ENCODE data around the gene RIPOR1.
"Not testable (repeated sequence)": the region's sequence is repeated elsewhere in the genome, so short reads cannot be mapped to it uniquely, and the experiment has no call there.

Gene RIPOR1

DNA sequence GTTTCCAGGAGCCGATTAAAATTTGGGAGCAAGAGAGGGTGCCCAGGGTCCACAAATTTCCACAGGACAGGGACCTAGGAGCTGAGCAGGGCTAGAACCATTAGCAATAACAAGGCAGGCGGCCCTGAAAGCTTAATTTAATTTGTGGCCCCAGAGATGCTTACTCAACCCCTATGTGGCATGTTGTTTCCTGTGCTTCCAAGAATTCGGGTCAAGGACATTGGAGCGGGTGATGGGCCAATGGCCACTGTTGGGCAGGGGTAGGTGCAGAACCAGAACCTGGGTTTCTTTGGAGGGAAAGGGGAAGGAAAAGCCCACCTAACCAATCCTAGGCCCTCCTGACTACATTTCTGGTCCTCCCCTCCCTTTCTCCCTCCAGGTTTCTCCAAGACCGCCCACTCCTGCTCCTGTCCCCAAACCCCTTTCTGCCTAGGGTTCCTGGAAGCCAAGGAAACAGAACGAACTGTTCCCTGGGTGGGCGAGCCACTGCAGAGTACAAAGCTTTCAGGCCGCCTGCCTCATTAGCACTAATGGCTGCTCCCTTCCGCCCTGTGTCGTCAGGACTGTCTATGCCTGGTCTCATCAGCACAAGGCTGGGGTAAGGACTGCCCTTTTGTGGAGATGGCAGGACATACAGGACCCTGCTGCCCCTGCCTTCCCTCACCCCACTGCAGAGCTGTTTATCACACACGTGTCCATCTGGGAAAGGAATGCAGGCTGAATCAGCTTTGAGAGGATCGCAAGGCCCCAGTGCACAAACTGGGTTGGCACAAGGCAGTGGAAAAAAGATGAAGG lies 44.7 kb upstream of the RIPOR1 start:
- Histone ChIP-seq H3K4me3 (replicated peaks; ENCODE audit: low read depth, low read length) (no peak overlapping the region), H3K27me3 (replicated peaks; ENCODE audit: control insufficient read depth, insufficient read depth, low read length) (no peaks in the 10 kb centered on the region), H3K36me3 (ENCODE audit: control insufficient read depth, insufficient read depth, low read length) (peaks cover 10% of the 10 kb centered on the region)
- DNase-seq (ENCODE audit: extremely low read depth, insufficient read length), result no peak
- TF ChIP-seq, protein P1, sequence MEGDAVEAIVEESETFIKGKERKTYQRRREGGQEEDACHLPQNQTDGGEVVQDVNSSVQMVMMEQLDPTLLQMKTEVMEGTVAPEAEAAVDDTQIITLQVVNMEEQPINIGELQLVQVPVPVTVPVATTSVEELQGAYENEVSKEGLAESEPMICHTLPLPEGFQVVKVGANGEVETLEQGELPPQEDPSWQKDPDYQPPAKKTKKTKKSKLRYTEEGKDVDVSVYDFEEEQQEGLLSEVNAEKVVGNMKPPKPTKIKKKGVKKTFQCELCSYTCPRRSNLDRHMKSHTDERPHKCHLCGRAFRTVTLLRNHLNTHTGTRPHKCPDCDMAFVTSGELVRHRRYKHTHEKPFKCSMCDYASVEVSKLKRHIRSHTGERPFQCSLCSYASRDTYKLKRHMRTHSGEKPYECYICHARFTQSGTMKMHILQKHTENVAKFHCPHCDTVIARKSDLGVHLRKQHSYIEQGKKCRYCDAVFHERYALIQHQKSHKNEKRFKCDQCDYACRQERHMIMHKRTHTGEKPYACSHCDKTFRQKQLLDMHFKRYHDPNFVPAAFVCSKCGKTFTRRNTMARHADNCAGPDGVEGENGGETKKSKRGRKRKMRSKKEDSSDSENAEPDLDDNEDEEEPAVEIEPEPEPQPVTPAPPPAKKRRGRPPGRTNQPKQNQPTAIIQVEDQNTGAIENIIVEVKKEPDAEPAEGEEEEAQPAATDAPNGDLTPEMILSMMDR (IDR thresholded peaks at IDR 0.05; ENCODE audit: insufficient read depth, low read length, poor library complexity, severe bottlenecking), result no peak

DNA sequence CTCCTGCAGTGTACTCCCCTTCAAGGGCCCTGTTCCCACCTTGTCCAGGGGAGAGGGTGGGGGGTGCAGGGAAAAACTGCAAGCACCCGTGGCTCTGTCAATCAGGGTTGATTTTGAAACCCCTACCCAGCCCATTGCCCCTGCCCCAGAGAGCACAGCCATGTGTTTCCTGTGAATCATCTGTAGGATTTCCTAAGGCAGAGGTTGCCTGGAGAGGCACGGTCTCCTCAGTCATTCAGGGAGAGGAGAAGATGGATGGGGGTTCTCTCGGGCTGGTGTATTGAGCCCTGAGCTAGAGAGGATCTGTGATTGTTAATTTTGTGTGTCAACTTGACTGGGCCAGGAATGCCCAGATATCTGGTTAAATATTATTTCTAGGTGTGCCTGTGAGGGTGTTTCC lies 41.8 kb upstream of the RIPOR1 start:
- TF ChIP-seq, protein P1 (IDR thresholded peaks at IDR 0.05; ENCODE audit: insufficient read depth, low read length, poor library complexity, severe bottlenecking), result no peak
- Histone ChIP-seq H3K27me3 (replicated peaks; ENCODE audit: control insufficient read depth, insufficient read depth, low read length) (no peaks in the 10 kb centered on the region), H3K36me3 (ENCODE audit: control insufficient read depth, insufficient read depth, low read length) (peaks cover 10% of the 10 kb centered on the region), H3K4me3 (replicated peaks; ENCODE audit: low read depth, low read length) (no peak overlapping the region)
- DNase-seq (ENCODE audit: extremely low read depth, insufficient read length), result no peak

DNA sequence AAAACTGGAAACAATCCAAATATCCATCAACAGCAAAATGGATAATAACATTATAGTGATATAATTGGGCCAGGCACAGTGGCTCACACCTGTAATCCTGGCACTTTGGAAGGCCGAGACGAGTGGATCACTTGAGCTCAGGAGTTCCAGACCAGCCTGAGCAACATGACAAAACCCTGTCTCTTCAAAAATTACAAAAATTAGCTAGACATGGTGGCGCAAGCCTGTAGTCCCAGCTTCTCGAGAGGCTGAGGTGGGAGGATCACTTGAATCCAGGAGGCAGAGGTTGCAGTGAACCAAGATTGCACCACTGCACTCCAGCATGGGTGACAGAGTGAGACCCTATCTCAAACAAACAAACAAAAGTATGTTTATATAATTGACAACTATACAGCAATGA lies 41.1 kb upstream of the RIPOR1 start:
- not testable (repeated sequence) for H3K4me3 ChIP-seq (replicated peaks; ENCODE audit: low read depth, low read length); H3K27me3 ChIP-seq (replicated peaks; ENCODE audit: control insufficient read depth, insufficient read depth, low read length); DNase-seq (ENCODE audit: extremely low read depth, insufficient read length)
- H3K36me3 ChIP-seq (ENCODE audit: control insufficient read depth, insufficient read depth, low read length), result peaks cover 10% of the 10 kb centered on the region

DNA sequence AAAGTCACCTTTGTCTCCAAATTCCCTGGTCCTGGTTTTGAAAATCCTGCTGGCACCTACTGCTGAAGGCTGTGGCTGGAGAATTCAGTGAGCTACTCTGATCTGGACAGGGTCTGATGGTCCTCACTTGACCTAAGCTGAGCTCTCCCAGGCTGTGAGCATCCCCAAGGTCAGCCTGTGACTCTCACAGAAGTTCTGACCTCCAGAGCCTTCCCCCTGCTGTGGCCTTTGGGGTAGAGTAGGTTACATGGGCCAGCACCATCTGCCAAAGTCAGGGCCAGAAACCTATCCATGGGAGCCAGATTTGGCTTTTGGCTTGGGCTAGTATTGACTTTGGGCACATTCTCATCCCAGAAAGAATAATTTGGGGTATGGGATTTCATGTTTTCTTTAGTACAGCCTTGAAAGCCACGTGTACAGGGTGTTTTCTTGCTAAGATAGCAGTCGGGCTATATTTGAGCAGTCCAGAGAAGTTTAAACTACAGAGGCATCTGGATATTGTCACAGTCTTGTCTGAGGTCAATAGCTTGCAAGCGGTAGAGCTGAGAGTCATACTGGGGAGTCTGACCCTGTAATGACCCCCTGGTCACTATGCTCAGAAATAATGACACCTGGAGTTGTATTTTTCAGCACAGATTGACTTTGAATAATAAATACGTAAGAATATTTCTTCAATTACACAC lies 39.1 kb upstream of the RIPOR1 start:
- H3K36me3 ChIP-seq (ENCODE audit: control insufficient read depth, insufficient read depth, low read length), result peaks cover 5% of the 10 kb centered on the region
- H3K27me3 ChIP-seq (replicated peaks; ENCODE audit: control insufficient read depth, insufficient read depth, low read length), result no peaks in the 10 kb centered on the region
- TF ChIP-seq, protein P1 (IDR thresholded peaks at IDR 0.05; ENCODE audit: insufficient read depth, low read length, poor library complexity, severe bottlenecking), result no peak
- no peak overlapping the region for H3K4me3 ChIP-seq (replicated peaks; ENCODE audit: low read depth, low read length)
- no peak for DNase-seq (ENCODE audit: extremely low read depth, insufficient read length)

DNA sequence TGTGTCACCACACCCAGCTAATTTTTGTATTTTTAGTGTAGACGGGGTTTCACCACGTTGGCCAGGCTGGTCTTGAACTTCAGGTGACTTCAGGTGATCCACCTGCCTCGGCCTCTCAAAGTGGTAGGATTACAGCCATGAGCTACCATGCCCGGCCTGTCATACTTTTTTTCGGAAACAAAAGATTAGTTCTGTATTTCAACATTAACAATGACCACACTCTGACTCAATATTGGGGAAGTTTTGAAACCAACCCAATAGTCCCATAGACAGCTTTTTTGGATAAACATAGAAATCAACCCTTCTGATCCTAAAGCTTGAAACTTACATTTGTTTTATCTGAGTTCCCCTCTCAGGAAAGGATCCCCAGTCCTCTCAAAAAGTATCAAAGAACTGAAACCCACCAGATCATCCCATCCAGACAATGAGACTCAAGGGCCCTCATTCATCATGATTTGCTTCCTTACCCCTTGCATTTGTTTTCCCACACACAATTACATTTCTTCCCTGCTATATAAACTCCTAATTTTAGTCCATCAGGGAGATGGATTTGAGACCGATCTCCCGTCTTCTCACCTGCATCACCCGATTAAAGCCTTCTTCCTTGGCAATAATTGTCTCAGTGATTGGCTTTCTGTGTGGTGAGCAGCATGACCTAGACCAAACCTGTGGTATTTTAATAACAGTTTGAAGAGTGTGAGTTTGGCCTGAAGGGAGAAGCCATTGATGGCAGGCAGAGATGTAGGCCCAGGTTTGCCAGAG lies 38.1 kb upstream of the RIPOR1 start:
- no peaks in the 10 kb centered on the region for H3K27me3 ChIP-seq (replicated peaks; ENCODE audit: control insufficient read depth, insufficient read depth, low read length)
- no peak for DNase-seq (ENCODE audit: extremely low read depth, insufficient read length)
- TF ChIP-seq, protein P1 (IDR thresholded peaks at IDR 0.05; ENCODE audit: insufficient read depth, low read length, poor library complexity, severe bottlenecking), result no peak
- no peak overlapping the region for H3K4me3 ChIP-seq (replicated peaks; ENCODE audit: low read depth, low read length)
- H3K36me3 ChIP-seq (ENCODE audit: control insufficient read depth, insufficient read depth, low read length), result 0 out of 2 replicates have a peak, but pooled peaks cover 2% of the 10 kb centered on the region

DNA sequence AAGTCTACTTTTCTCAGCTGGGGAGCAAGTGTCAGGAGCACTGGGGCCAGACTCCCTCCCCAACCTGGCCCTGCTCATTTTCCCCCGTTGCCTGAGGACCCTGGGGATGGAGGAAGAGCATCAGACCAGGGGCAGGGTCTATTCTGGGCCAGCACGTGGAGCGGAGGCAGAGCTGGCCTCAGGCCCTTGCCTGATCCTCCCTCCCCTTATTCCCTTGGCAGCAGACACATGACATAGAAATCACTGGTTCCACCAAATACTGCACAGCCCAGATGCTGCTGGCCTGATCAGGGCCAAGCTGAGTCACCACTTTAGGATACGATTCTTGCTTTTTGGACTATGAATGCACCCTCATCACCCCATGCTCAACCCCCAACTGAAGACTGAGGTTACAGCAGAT lies 29.5 kb upstream of the RIPOR1 start:
- no peak overlapping the region for H3K4me3 ChIP-seq (replicated peaks; ENCODE audit: low read depth, low read length)
- DNase-seq (ENCODE audit: extremely low read depth, insufficient read length), result no peak
- no peaks in the 10 kb centered on the region for H3K27me3 ChIP-seq (replicated peaks; ENCODE audit: control insufficient read depth, insufficient read depth, low read length)
- peaks cover 2% of the 10 kb centered on the region for H3K36me3 ChIP-seq (ENCODE audit: control insufficient read depth, insufficient read depth, low read length)
- TF ChIP-seq, protein P1 (IDR thresholded peaks at IDR 0.05; ENCODE audit: insufficient read depth, low read length, poor library complexity, severe bottlenecking), result no peak

Measured in GM06990 (cell line).